Gastroesophageal sphincter (tissue), 3 donors: ENCODE results near the gene PIK3CA.

ENCODE experiments used
- CTCF ChIP-seq, 4 experiments: fragments of 200-600 bp in 2 of 4; fragments of 450-650 bp in 2 of 4; sonication (generic) in 1 of 4; IDR thresholded peaks; one replicate each; pipeline ENCODE4 v1.5.1; 2017 to 2019; ENCODE audit warnings: antibody characterized with exemption in 4 of 4, mild to moderate bottlenecking in 2 of 4, moderate library complexity in 2 of 4
- POLR2A ChIP-seq, 2 donors: fragments of 450-650 bp; IDR thresholded peaks; one replicate each; pipeline ENCODE4 v1.6.1; 2017; ENCODE audit warnings: antibody characterized with exemption in 2 of 2, mild to moderate bottlenecking in 2 of 2, moderate library complexity in 1 of 2

- TF ChIP-seq CTCF (IDR thresholded peaks at IDR 0.05): no peak
- TF ChIP-seq POLR2A (IDR thresholded peaks at IDR 0.05): no peak
Observed at GRCh38 chr3:179182902-179183301, 34.7 kb downstream of the PIK3CA start.
